Epithelial cell of esophagus (primary cell): ENCODE data around the gene SFTPA1.
"Not testable (repeated sequence)": the region's sequence is repeated elsewhere in the genome, so short reads cannot be mapped to it uniquely, and the experiment has no call there.

Experiments
- DNase-seq: peaks from one replicate; pipeline ENCODE4 v3.0.0; 2010; ENCODE audit warnings: low read depth
- H3K4me3 ChIP-seq: 2 replicates; pipeline ENCODE4 v1.5.1; 2011; ENCODE audit warnings: mild to moderate bottlenecking, low read length, control low read depth
- TF ChIP-seq, protein P1 (sequence below): IDR thresholded peaks from 2 replicates; pipeline ENCODE4 v1.5.1; 2011; ENCODE audit warnings: low read depth, mild to moderate bottlenecking, low read length, control low read depth, inconsistent platforms; ENCODE audit not compliant: insufficient read depth; ENCODE audit errors: missing control alignments

SFTPA1 gene

DNA sequence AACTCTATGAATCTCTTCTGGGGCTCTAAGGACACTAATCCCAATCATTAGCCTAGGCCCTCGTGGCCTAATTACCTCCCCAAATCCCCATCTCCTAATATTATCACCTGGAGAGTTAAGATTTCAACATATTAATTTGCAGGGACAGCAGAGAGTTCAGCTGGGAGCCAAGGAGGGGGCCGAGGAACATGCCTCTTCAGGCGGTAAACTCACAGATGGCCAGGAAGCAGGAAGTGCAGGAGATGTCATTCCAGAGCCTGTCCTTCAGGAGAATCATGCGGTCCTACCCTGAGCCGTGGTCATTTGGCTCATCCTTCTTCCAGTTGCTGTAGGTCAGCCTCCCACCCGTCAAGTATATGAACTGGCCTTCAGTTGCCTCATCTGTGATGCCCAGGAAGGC lies 28.6 kb upstream of the SFTPA1 start:
- TF ChIP-seq, protein P1, sequence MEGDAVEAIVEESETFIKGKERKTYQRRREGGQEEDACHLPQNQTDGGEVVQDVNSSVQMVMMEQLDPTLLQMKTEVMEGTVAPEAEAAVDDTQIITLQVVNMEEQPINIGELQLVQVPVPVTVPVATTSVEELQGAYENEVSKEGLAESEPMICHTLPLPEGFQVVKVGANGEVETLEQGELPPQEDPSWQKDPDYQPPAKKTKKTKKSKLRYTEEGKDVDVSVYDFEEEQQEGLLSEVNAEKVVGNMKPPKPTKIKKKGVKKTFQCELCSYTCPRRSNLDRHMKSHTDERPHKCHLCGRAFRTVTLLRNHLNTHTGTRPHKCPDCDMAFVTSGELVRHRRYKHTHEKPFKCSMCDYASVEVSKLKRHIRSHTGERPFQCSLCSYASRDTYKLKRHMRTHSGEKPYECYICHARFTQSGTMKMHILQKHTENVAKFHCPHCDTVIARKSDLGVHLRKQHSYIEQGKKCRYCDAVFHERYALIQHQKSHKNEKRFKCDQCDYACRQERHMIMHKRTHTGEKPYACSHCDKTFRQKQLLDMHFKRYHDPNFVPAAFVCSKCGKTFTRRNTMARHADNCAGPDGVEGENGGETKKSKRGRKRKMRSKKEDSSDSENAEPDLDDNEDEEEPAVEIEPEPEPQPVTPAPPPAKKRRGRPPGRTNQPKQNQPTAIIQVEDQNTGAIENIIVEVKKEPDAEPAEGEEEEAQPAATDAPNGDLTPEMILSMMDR: no peak
- DNase-seq: no peak

GRCh38 chr10:79582954-79583353 lies 27.8 kb upstream of the SFTPA1 start:
- not testable (repeated sequence) for H3K4me3 ChIP-seq, DNase-seq

More for the DNA sequence above, 28.6 kb upstream of the SFTPA1 start:
- H3K4me3 ChIP-seq: no peak overlapping the region

DNA sequence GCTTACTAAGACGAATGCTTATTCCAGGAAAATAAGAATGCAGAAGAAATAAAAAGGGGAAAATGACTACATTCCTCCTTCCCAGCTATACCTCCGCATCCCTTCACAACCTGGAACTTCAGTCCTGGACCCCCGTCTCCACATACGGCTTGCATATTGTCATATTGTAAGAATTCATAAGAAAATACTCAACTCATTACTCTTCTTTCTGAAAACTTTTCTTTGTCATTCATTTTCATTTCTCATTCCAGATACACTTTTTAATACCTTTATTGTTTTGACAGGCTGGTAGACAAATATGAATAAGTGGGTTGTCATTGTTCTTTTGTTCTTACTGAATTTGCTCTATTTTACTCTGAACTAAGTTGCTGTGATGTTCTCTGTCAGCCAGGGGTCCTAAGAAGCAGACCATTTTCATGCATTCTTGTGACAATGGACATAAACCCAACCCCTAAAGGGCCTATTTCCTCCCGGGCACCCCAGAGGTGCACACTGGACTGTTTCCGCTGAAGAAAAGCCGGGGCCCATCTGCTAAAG lies 27.2 kb upstream of the SFTPA1 start:
- no peak overlapping the region for H3K4me3 ChIP-seq
- TF ChIP-seq, protein P1: no peak
- DNase-seq: no peak

DNA sequence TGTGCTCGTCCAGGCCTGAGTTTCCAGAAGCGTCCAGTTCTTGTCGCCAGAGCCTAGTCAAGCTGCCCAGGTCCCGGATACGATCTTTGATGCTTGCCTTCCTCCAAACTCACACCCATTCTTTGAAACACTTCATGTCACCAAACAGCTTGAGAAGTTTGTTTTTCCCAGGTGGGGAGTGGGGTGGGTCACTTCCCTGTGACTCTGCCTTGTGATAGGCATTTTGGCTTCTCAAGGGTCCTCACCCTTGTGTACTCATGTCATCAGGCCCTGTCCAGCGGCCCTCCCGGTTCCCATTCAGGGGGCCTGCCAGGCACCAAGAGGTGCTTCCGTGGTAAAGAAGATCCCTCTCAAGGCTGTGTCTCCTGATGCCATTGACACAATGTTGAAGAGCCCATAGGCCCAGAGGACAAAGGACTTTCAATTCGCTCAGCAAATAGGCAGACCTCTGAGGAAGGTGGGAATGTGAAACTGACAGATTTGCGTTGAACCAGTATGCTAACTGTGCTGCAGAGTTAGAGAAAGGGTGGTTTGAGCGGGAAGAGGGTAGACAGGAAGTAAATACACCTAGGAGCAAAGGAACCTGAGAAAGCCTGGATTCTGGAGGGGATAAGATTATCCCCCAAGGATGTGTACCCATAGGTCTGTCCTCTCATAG lies 24.7 kb upstream of the SFTPA1 start:
- DNase-seq: no peak
- no peak overlapping the region for H3K4me3 ChIP-seq
- TF ChIP-seq, protein P1: no peak

DNA sequence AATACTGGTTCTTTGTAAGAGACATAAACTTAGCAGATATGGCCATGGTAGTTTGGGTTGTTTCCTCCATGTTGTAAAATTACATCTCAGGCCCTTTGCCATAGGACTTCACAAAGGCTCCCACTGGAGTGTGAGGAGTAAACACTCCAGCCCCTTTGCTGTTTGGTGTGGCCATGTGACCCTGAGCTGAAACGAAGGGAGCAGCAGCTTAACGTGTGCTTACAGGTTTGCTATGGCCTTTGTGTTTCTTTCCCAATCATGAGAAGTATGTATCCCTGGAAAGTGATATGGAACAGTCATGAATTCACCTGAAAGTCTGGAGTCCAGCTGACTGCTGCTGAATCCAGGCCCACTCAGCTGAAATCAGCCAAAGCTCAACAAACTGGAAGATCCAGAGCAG lies 23.8 kb upstream of the SFTPA1 start:
- DNase-seq: peak; percentile 19
- TF ChIP-seq, protein P1: no peak

GRCh38 chr10:79588800-79589199 lies 21.9 kb upstream of the SFTPA1 start:
- H3K4me3 ChIP-seq: no peak overlapping the region
- TF ChIP-seq, protein P1: no peak
- DNase-seq: no peak

More for the DNA sequence above, 23.8 kb upstream of the SFTPA1 start:
- no peak overlapping the region for H3K4me3 ChIP-seq

DNA sequence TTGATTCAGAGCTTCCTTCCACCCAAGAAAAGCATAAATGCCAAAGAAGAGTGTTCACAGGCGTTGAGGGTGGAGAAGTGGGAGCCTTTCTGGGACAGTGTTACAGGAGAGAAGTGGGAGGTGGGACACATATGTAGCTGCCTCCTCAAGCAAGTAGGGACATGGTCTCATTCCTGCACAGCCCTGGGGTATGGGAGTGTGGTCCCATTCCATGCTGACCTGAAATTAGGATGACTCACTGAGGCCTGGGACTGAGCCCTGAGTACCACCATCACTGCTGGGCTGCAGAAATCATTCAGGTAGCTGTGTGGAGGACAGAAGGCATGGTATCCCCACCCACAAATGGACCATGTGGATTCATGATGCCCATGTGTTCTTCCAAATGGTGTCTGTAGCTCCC lies 17.4 kb upstream of the SFTPA1 start:
- DNase-seq: no peak
- TF ChIP-seq, protein P1: no peak
- H3K4me3 ChIP-seq: no peak overlapping the region

GRCh38 chr10:79594565-79594964 lies 16.2 kb upstream of the SFTPA1 start:
- not testable (repeated sequence) for DNase-seq, H3K4me3 ChIP-seq
